MM.1S (cell line): ENCODE data around the gene PPOX.

ENCODE experiments used
- DNase-seq: peaks from one replicate; pipeline ENCODE4 v3.0.0-alpha.2; 2015
- H2AFZ ChIP-seq: fragments of 300-600 bp; sonication (generic); 2 replicates; pipeline ENCODE4 v1.6.0; 2016; ENCODE audit warnings: antibody characterized with exemption, low read length
- H3F3A ChIP-seq: fragments of 300-600 bp; sonication (generic); 2 replicates; pipeline ENCODE4 v1.6.1; 2016; ENCODE audit warnings: mild to moderate bottlenecking, antibody characterized with exemption, low read length, moderate library complexity, mixed read lengths; ENCODE audit not compliant: insufficient read depth
- H3K27ac ChIP-seq: fragments of 300-600 bp; sonication (generic); 2 replicates; pipeline ENCODE4 v1.5.1; 2016; ENCODE audit warnings: mild to moderate bottlenecking, low read length
- H3K27me3 ChIP-seq: fragments of 300-600 bp; sonication (generic); replicated peaks from 2 replicates; pipeline ENCODE4 v1.6.0; 2016; ENCODE audit warnings: low read length; ENCODE audit not compliant: insufficient read depth
- H3K36me3 ChIP-seq: fragments of 300-600 bp; sonication (generic); replicated peaks from 2 replicates; pipeline ENCODE4 v1.6.1; 2016; ENCODE audit warnings: mild to moderate bottlenecking, low read length, mixed read lengths; ENCODE audit not compliant: insufficient read depth
- H3K4me1 ChIP-seq: fragments of 300-600 bp; sonication (generic); 2 replicates; pipeline ENCODE4 v1.6.1; 2016; ENCODE audit warnings: low read length, mixed read lengths
- H3K4me2 ChIP-seq: fragments of 300-600 bp; sonication (generic); 2 replicates; pipeline ENCODE4 v1.6.0; 2016; ENCODE audit warnings: low read depth, low read length
- H3K4me3 ChIP-seq: fragments of 300-600 bp; sonication (generic); 2 replicates; pipeline ENCODE4 v1.5.1; 2016; ENCODE audit warnings: low read length, mixed read lengths
- H3K79me2 ChIP-seq: fragments of 300-600 bp; sonication (generic); 2 replicates; pipeline ENCODE4 v1.6.1; 2016; ENCODE audit warnings: mixed run types, low read length, mixed read lengths
- H3K9ac ChIP-seq: fragments of 300-600 bp; sonication (generic); 2 replicates; pipeline ENCODE4 v1.6.1; 2016; ENCODE audit warnings: low read length, mixed read lengths
- H3K9me2 ChIP-seq: fragments of 300-600 bp; sonication (generic); replicated peaks from 2 replicates; pipeline ENCODE4 v1.6.1; 2016; ENCODE audit warnings: mild to moderate bottlenecking, low read length, mixed read lengths; ENCODE audit not compliant: insufficient read depth
- H3K9me3 ChIP-seq: fragments of 300-600 bp; sonication (generic); replicated peaks from 2 replicates; pipeline ENCODE4 v1.6.1; 2016; ENCODE audit warnings: mild to moderate bottlenecking, low read length, mixed read lengths; ENCODE audit not compliant: insufficient read depth
- H4K20me1 ChIP-seq: fragments of 300-600 bp; sonication (generic); 2 replicates; pipeline ENCODE4 v1.6.1; 2016; ENCODE audit warnings: mild to moderate bottlenecking, low read length, moderate library complexity, mixed read lengths; ENCODE audit not compliant: insufficient read depth
- EZH2 ChIP-seq: fragments of 300-600 bp; sonication (generic); optimal IDR thresholded peaks from 2 replicates; pipeline ENCODE3; 2017; ENCODE audit warnings: low read depth, mild to moderate bottlenecking, antibody characterized with exemption, low read length, mixed read lengths
- EZH2phosphoT487 ChIP-seq: fragments of 300-600 bp; sonication (generic); IDR thresholded peaks from 2 replicates; pipeline ENCODE4 v1.6.1; 2018; ENCODE audit warnings: antibody characterized with exemption, low read length
- TF ChIP-seq, protein P1 (sequence below): fragments of 300-600 bp; sonication (generic); IDR thresholded peaks from 2 replicates; pipeline ENCODE4 v1.5.1; 2016; ENCODE audit warnings: antibody characterized with exemption, low read length, mixed read lengths

PPOX gene

DNA sequence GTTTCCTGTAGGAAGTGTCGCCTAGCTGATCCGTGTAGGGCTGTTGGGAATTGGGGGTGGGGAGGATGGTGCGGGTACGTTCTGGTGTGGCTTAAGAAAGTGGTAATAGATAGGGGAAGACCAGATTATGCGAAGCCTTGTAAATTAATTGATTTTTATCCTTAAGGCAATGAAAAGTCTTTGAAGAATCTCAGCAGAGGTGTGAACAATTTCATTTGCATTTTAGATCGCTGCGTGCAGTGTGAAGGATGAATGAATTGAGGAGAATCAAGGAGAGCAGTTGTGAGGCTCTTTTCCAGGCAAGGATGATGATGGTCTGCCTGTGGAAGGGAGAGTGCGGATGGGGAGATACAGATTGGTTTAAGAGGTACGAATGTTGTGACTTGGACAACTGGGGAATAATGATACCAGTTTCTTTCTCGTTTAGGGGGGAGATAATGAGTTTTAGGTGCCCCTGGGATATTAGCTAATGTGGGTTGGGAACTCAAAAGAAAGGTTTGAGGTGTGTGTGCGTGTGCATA, 32.9 kb upstream of the PPOX start:
- Histone ChIP-seq H3K9ac (peak overlapping the region; percentile 81), H3K27me3 (no peaks in the 10 kb centered on the region), H3K4me2 (peak overlapping the region; percentile 95), H3F3A (peaks cover 33% of the 10 kb centered on the region), H3K4me3 (peak overlapping the region; percentile 88), H3K36me3 (no peaks in the 10 kb centered on the region), H3K79me2 (peaks cover 75% of the 10 kb centered on the region), H2AFZ (peak overlapping the region; percentile 90), H3K9me2 (no peaks in the 10 kb centered on the region), H3K9me3 (no peaks in the 10 kb centered on the region), H3K27ac (peak overlapping the region; percentile 52; the same call in 1 of the 2 replicates), H3K4me1 (peaks cover 9% of the 10 kb centered on the region; the same call in 1 of the 2 replicates), H4K20me1 (no peaks in the 10 kb centered on the region)
- DNase-seq, result no peak
- TF ChIP-seq EZH2 (no peak), EZH2phosphoT487 (no peak)
- TF ChIP-seq, protein P1, sequence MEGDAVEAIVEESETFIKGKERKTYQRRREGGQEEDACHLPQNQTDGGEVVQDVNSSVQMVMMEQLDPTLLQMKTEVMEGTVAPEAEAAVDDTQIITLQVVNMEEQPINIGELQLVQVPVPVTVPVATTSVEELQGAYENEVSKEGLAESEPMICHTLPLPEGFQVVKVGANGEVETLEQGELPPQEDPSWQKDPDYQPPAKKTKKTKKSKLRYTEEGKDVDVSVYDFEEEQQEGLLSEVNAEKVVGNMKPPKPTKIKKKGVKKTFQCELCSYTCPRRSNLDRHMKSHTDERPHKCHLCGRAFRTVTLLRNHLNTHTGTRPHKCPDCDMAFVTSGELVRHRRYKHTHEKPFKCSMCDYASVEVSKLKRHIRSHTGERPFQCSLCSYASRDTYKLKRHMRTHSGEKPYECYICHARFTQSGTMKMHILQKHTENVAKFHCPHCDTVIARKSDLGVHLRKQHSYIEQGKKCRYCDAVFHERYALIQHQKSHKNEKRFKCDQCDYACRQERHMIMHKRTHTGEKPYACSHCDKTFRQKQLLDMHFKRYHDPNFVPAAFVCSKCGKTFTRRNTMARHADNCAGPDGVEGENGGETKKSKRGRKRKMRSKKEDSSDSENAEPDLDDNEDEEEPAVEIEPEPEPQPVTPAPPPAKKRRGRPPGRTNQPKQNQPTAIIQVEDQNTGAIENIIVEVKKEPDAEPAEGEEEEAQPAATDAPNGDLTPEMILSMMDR, result no peak

DNA sequence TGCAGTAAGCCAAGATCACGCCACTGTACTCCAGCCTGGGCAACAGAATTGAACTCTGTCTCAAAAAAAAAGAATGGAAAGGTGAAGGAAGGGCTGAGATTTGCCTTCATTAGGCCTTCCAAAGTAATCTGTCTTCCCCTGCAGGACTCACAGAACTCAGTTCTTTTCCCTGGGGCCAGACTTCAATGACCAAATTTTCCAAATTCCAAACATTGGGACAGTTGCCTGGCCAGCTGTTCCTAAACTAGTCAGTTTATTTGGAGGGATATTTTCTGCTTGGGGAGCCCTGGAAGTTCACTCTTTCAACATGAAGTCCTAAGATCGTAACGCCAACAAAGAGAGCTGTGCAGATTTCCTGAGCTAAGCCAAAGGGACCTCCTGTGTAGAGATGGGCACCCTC, 28.3 kb upstream of the PPOX start:
- Histone ChIP-seq H3K27me3 (no peaks in the 10 kb centered on the region), H3K4me1 (no peaks in the 10 kb centered on the region), H3K9ac (no peak overlapping the region), H3K4me2 (no peak overlapping the region), H3K79me2 (peaks cover 34% of the 10 kb centered on the region), H3F3A (peaks cover 15% of the 10 kb centered on the region; the same call in 1 of the 2 replicates), H4K20me1 (no peaks in the 10 kb centered on the region), H3K4me3 (no peak overlapping the region), H3K27ac (no peak overlapping the region), H2AFZ (no peak overlapping the region), H3K36me3 (no peaks in the 10 kb centered on the region), H3K9me2 (no peaks in the 10 kb centered on the region), H3K9me3 (no peaks in the 10 kb centered on the region)
- TF ChIP-seq, protein P1, result no peak
- TF ChIP-seq EZH2 (no peak), EZH2phosphoT487 (no peak)
- DNase-seq, result no peak

DNA sequence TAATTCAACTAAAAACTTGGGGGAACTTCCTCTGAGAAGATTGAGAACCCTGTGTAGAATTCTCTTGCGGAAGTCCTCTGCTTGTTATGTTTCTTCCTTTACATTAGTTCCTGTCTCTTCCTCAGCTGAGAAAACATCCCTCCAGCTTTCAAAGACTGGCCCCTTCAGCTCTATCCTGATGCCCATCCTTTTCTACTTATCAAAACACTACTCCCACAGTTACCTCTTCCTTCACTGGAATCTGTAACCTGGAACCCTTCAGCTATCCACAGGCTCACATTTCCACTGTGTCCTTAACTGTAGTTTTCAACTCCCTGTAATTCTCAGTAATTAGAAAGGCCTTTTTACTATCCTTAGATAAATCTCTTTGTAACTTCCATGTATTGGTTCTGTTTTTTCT, 27.8 kb upstream of the PPOX start:
- peaks cover 29% of the 10 kb centered on the region for H3K79me2 ChIP-seq

More for the DNA sequence above, 27.8 kb upstream of the PPOX start:
- no peak for DNase-seq
- no peak overlapping the region for H3K9ac ChIP-seq
- no peaks in the 10 kb centered on the region for H3K36me3 ChIP-seq
- TF ChIP-seq EZH2, result no peak
- TF ChIP-seq, protein P1, result no peak
- TF ChIP-seq EZH2phosphoT487, result no peak
- no peaks in the 10 kb centered on the region for H3K27me3 ChIP-seq
- H3K4me3 ChIP-seq, result no peak overlapping the region
- no peaks in the 10 kb centered on the region for H3K4me1 ChIP-seq
- H3K4me2 ChIP-seq, result no peak overlapping the region
- H3K9me2 ChIP-seq, result no peaks in the 10 kb centered on the region
- H3K27ac ChIP-seq, result no peak overlapping the region
- H2AFZ ChIP-seq, result no peak overlapping the region
- no peaks in the 10 kb centered on the region for H4K20me1 ChIP-seq
- H3K9me3 ChIP-seq, result no peaks in the 10 kb centered on the region
- H3F3A ChIP-seq, result peaks cover 13% of the 10 kb centered on the region; the same call in 1 of the 2 replicates
